K562 (cell line): ENCODE measurements around the gene TTL.

Experiments
- CEBPB ChIP-seq: fragments of 450-650 bp; IDR thresholded peaks from 2 replicates; pipeline ENCODE4 v1.6.1; 2016; ENCODE audit warnings: missing genetic modification characterization, missing compliant biosample characterization
- CREB5 ChIP-seq: fragments of 250-450 bp; sonication (Bioruptor Pico); IDR thresholded peaks from 2 replicates; pipeline ENCODE4 v1.5.0; 2020; ENCODE audit warnings: mild to moderate bottlenecking
- CTCF ChIP-seq, 3 experiments: IDR thresholded peaks in 2 of 3; conservative IDR thresholded peaks in 1 of 3; 2 replicates each; pipeline ENCODE4 v1.5.1; 2011 to 2012; ENCODE audit warnings: low read length in 3 of 3, mild to moderate bottlenecking in 3 of 3, control low read depth in 2 of 3, improper control_type of control experiment in 1 of 3, inconsistent platforms in 1 of 3, low read depth in 1 of 3, mixed read lengths in 1 of 3, moderate library complexity in 1 of 3; ENCODE audit not compliant: insufficient read depth in 2 of 3
- DPF2 ChIP-seq: fragments of 450-650 bp; IDR thresholded peaks from 2 replicates; pipeline ENCODE4 v1.6.1; 2016
- KDM2B ChIP-seq: fragments of 250-450 bp; sonication (Bioruptor Pico); IDR thresholded peaks from 2 replicates; pipeline ENCODE4 v1.8.0; 2021; ENCODE audit warnings: mild to moderate bottlenecking, moderate library complexity
- ZBTB7A ChIP-seq: IDR thresholded peaks from 2 replicates; pipeline ENCODE4 v1.6.1; 2011; ENCODE audit warnings: low read depth, mild to moderate bottlenecking, low read length, moderate library complexity, borderline replicate concordance; ENCODE audit not compliant: control insufficient read depth
- ZFX ChIP-seq: sonication (generic); formaldehyde crosslinking; IDR thresholded peaks from 2 replicates; pipeline ENCODE4 v1.8.0; 2022; ENCODE audit warnings: mild to moderate bottlenecking, missing genetic modification reagents, moderate library complexity
- TF ChIP-seq, protein P1 (sequence below): sonication (generic); formaldehyde crosslinking; IDR thresholded peaks from 2 replicates; pipeline ENCODE4 v1.9.0; 2022; ENCODE audit warnings: mild to moderate bottlenecking, missing genetic modification reagents
- TF ChIP-seq, protein P2 (sequence below): fragments of 250-450 bp; sonication (Bioruptor Pico); IDR thresholded peaks from 2 replicates; pipeline ENCODE4 v1.5.0; 2022; ENCODE audit warnings: mild to moderate bottlenecking

- TF ChIP-seq, protein P1, sequence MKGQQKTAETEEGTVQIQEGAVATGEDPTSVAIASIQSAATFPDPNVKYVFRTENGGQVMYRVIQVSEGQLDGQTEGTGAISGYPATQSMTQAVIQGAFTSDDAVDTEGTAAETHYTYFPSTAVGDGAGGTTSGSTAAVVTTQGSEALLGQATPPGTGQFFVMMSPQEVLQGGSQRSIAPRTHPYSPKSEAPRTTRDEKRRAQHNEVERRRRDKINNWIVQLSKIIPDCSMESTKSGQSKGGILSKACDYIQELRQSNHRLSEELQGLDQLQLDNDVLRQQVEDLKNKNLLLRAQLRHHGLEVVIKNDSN (CRISPR knock-in tag): no peak
- TF ChIP-seq CEBPB (tag): no peak
- TF ChIP-seq CREB5 (CRISPR knock-in tag): no peak
- no peak for TF ChIP-seq ZFX (CRISPR knock-in tag)
- no peak for TF ChIP-seq KDM2B
- TF ChIP-seq CTCF (IDR thresholded peaks at IDR 0.05 in 2 of 3, conservative IDR thresholded peaks at IDR 0.05 in 1 of 3; ENCODE audit: insufficient read depth in 2 of 3, low read depth in 1 of 3, low read length in 3 of 3): no peak
- no peak for TF ChIP-seq DPF2
- TF ChIP-seq, protein P2, sequence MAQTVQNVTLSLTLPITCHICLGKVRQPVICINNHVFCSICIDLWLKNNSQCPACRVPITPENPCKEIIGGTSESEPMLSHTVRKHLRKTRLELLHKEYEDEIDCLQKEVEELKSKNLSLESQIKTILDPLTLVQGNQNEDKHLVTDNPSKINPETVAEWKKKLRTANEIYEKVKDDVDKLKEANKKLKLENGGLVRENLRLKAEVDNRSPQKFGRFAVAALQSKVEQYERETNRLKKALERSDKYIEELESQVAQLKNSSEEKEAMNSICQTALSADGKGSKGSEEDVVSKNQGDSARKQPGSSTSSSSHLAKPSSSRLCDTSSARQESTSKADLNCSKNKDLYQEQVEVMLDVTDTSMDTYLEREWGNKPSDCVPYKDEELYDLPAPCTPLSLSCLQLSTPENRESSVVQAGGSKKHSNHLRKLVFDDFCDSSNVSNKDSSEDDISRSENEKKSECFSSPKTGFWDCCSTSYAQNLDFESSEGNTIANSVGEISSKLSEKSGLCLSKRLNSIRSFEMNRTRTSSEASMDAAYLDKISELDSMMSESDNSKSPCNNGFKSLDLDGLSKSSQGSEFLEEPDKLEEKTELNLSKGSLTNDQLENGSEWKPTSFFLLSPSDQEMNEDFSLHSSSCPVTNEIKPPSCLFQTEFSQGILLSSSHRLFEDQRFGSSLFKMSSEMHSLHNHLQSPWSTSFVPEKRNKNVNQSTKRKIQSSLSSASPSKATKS (CRISPR knock-in tag): no peak
- TF ChIP-seq ZBTB7A: no peak
These were observed 34.8 kb downstream of the TTL start for GRCh38 chr2:112516801-112517200.
